Measurements from ENCODE around the gene CALHM5. TPM values are rescaled to one million over a fixed set of nuclear protein-coding genes. Genes with fewer than 3 reads are reported as not detected.

CALHM5 gene
- not detected for polyA plus RNA-seq (2012; ENCODE audit: missing spikeins)

- DNase-seq (ENCODE audit: insufficient read length) (no peak), FAIRE-seq (no peak)
- TF ChIP-seq POLR2AphosphoS5 (IDR thresholded peaks at IDR 0.05; ENCODE audit: low read depth, low read length): no peak
- no peak for TF ChIP-seq TAF1 (IDR thresholded peaks at IDR 0.05; ENCODE audit: borderline replicate concordance, low read depth, low read length)
- TF ChIP-seq POLR2A (IDR thresholded peaks at IDR 0.05; ENCODE audit: low read depth, low read length): no peak
These were observed at the start of gene CALHM5 for GRCh38 chr6:116511424-116512110. CALHM5 (plus strand) TSS chr6:116511639; CDS start chr6:116511697, 58 bp downstream.

- TF ChIP-seq POLR2A (IDR thresholded peaks at IDR 0.05; ENCODE audit: low read depth, low read length): peak; percentile 59; the same call in 1 of the 2 replicates
- no peak for TF ChIP-seq POLR2AphosphoS5 (IDR thresholded peaks at IDR 0.05; ENCODE audit: low read depth, low read length)
- no peak for TF ChIP-seq TAF1 (IDR thresholded peaks at IDR 0.05; ENCODE audit: borderline replicate concordance, low read depth, low read length)
- peak; percentile 90 for FAIRE-seq
- peak; percentile 58 for DNase-seq (ENCODE audit: insufficient read length)
These were observed 49.2 kb upstream of the CALHM5 start for GRCh38 chr6:116461932-116462885.

- TF ChIP-seq POLR2AphosphoS5 (IDR thresholded peaks at IDR 0.05; ENCODE audit: low read depth, low read length): no peak
- TF ChIP-seq TAF1 (IDR thresholded peaks at IDR 0.05; ENCODE audit: borderline replicate concordance, low read depth, low read length): no peak
- no peak for TF ChIP-seq POLR2A (IDR thresholded peaks at IDR 0.05; ENCODE audit: low read depth, low read length)
- DNase-seq (ENCODE audit: insufficient read length) (no peak), FAIRE-seq (no peak)
These were observed 48.1 kb upstream of the CALHM5 start for GRCh38 chr6:116463301-116463700.

- FAIRE-seq (peak; percentile 36), DNase-seq (ENCODE audit: insufficient read length) (no peak)
- TF ChIP-seq POLR2A (IDR thresholded peaks at IDR 0.05; ENCODE audit: low read depth, low read length): no peak
- no peak for TF ChIP-seq TAF1 (IDR thresholded peaks at IDR 0.05; ENCODE audit: borderline replicate concordance, low read depth, low read length)
- TF ChIP-seq POLR2AphosphoS5 (IDR thresholded peaks at IDR 0.05; ENCODE audit: low read depth, low read length): no peak
These were observed 46.2 kb upstream of the CALHM5 start for GRCh38 chr6:116465246-116465645.

- DNase-seq (ENCODE audit: insufficient read length): no peak
- no peak for FAIRE-seq
- TF ChIP-seq TAF1 (IDR thresholded peaks at IDR 0.05; ENCODE audit: borderline replicate concordance, low read depth, low read length) (no peak), POLR2A (IDR thresholded peaks at IDR 0.05; ENCODE audit: low read depth, low read length) (no peak), POLR2AphosphoS5 (IDR thresholded peaks at IDR 0.05; ENCODE audit: low read depth, low read length) (no peak)
These were observed 44.3 kb upstream of the CALHM5 start for GRCh38 chr6:116467096-116467495.

- DNase-seq (ENCODE audit: insufficient read length): no peak
- no peak for TF ChIP-seq POLR2A (IDR thresholded peaks at IDR 0.05; ENCODE audit: low read depth, low read length)
- TF ChIP-seq TAF1 (IDR thresholded peaks at IDR 0.05; ENCODE audit: borderline replicate concordance, low read depth, low read length): no peak
- TF ChIP-seq POLR2AphosphoS5 (IDR thresholded peaks at IDR 0.05; ENCODE audit: low read depth, low read length): no peak
- FAIRE-seq: no peak
These were observed 43.9 kb upstream of the CALHM5 start for GRCh38 chr6:116467514-116467913.

- no peak for FAIRE-seq
- no peak for TF ChIP-seq POLR2AphosphoS5 (IDR thresholded peaks at IDR 0.05; ENCODE audit: low read depth, low read length)
- no peak for TF ChIP-seq TAF1 (IDR thresholded peaks at IDR 0.05; ENCODE audit: borderline replicate concordance, low read depth, low read length)
- no peak for TF ChIP-seq POLR2A (IDR thresholded peaks at IDR 0.05; ENCODE audit: low read depth, low read length)
- DNase-seq (ENCODE audit: insufficient read length): no peak
These were observed 43.1 kb upstream of the CALHM5 start for GRCh38 chr6:116468293-116468692.

- FAIRE-seq (no peak), DNase-seq (ENCODE audit: insufficient read length) (no peak)
- TF ChIP-seq POLR2A (IDR thresholded peaks at IDR 0.05; ENCODE audit: low read depth, low read length) (no peak), POLR2AphosphoS5 (IDR thresholded peaks at IDR 0.05; ENCODE audit: low read depth, low read length) (no peak), TAF1 (IDR thresholded peaks at IDR 0.05; ENCODE audit: borderline replicate concordance, low read depth, low read length) (no peak)
These were observed 39.9 kb upstream of the CALHM5 start for GRCh38 chr6:116471531-116471930.

- DNase-seq (ENCODE audit: insufficient read length) (no peak), FAIRE-seq (no peak)
- no peak for TF ChIP-seq TAF1 (IDR thresholded peaks at IDR 0.05; ENCODE audit: borderline replicate concordance, low read depth, low read length)
- no peak for TF ChIP-seq POLR2AphosphoS5 (IDR thresholded peaks at IDR 0.05; ENCODE audit: low read depth, low read length)
- TF ChIP-seq POLR2A (IDR thresholded peaks at IDR 0.05; ENCODE audit: low read depth, low read length): no peak
These were observed 38.7 kb upstream of the CALHM5 start for GRCh38 chr6:116472706-116473105.

GRCh38 chr6:116475141-116475540, 36.3 kb upstream of the CALHM5 start:
- DNase-seq (ENCODE audit: insufficient read length) (no peak), FAIRE-seq (peak; percentile 65)
- TF ChIP-seq POLR2AphosphoS5 (IDR thresholded peaks at IDR 0.05; ENCODE audit: low read depth, low read length): no peak
- no peak for TF ChIP-seq POLR2A (IDR thresholded peaks at IDR 0.05; ENCODE audit: low read depth, low read length)
- TF ChIP-seq TAF1 (IDR thresholded peaks at IDR 0.05; ENCODE audit: borderline replicate concordance, low read depth, low read length): no peak

- FAIRE-seq: peak; percentile 81
- peak; percentile 32 for DNase-seq (ENCODE audit: insufficient read length)
- TF ChIP-seq POLR2AphosphoS5 (IDR thresholded peaks at IDR 0.05; ENCODE audit: low read depth, low read length) (no peak), POLR2A (IDR thresholded peaks at IDR 0.05; ENCODE audit: low read depth, low read length) (no peak), TAF1 (IDR thresholded peaks at IDR 0.05; ENCODE audit: borderline replicate concordance, low read depth, low read length) (no peak)
These were observed 35.3 kb upstream of the CALHM5 start for GRCh38 chr6:116476002-116476678.
